K562 (cell line): Measurements from ENCODE around the gene CCNB1IP1. TPM values are rescaled to one million over a fixed set of nuclear protein-coding genes. Genes with fewer than 3 reads are reported as not detected.

Experiments
- C11orf30 ChIP-seq: fragments of 450-650 bp; IDR thresholded peaks from 2 replicates; pipeline ENCODE4 v1.6.1; 2016; ENCODE audit warnings: low read depth, mild to moderate bottlenecking
- EHMT2 ChIP-seq: fragments of 450-650 bp; IDR thresholded peaks from 2 replicates; pipeline ENCODE4 v1.6.1; 2018; ENCODE audit warnings: antibody characterized with exemption
- HNRNPK ChIP-seq: fragments of 200-400 bp; formaldehyde crosslinking; IDR thresholded peaks from one replicate; pipeline ENCODE4 v1.6.1; 2018; ENCODE audit warnings: mild to moderate bottlenecking, low read depth, low read length; ENCODE audit not compliant: poor library complexity, severe bottlenecking
- HOXB6 ChIP-seq: fragments of 250-450 bp; sonication (Bioruptor Pico); IDR thresholded peaks from 2 replicates; pipeline ENCODE4 v1.5.1; 2022; ENCODE audit warnings: mild to moderate bottlenecking, borderline replicate concordance
- MAFK ChIP-seq: IDR thresholded peaks from 2 replicates; pipeline ENCODE4 v1.6.1; 2011; ENCODE audit warnings: low read length, improper control_type of control experiment
- MEF2A ChIP-seq: IDR thresholded peaks from 2 replicates; pipeline ENCODE4 v1.6.1; 2011; ENCODE audit warnings: low read depth, mild to moderate bottlenecking, low read length, moderate library complexity; ENCODE audit not compliant: control insufficient read depth
- OTX1 ChIP-seq: fragments of 450-650 bp; formaldehyde crosslinking; IDR thresholded peaks from 2 replicates; pipeline ENCODE4 v1.4.0; 2022; ENCODE audit warnings: mild to moderate bottlenecking
- POLR2A ChIP-seq: fragments of 450-650 bp; conservative IDR thresholded peaks from 2 replicates; pipeline ENCODE4 v1.6.1; 2016
- PRMT5 ChIP-seq: sonication (generic); formaldehyde crosslinking; IDR thresholded peaks from 2 replicates; pipeline ENCODE4 v1.5.0; 2020; ENCODE audit warnings: missing genetic modification reagents
- SMAD1 ChIP-seq: fragments of 150-350 bp; IDR thresholded peaks from 2 replicates; pipeline ENCODE4 v1.6.1; 2014; ENCODE audit warnings: low read length, low read depth; ENCODE audit not compliant: partially characterized antibody
- TAL1 ChIP-seq: fragments of 450-650 bp; IDR thresholded peaks from 2 replicates; pipeline ENCODE4 v1.6.1; 2016; ENCODE audit warnings: mild to moderate bottlenecking
- TCF3 ChIP-seq: sonication (generic); formaldehyde crosslinking; IDR thresholded peaks from 2 replicates; pipeline ENCODE4 v1.4.0; 2020; ENCODE audit warnings: mild to moderate bottlenecking, missing genetic modification reagents
- TEAD4 ChIP-seq, 2 experiments: sonication (generic) in 1 of 2; formaldehyde crosslinking in 1 of 2; IDR thresholded peaks; 2 replicates each; pipeline versions ENCODE4 v1.6.1 to v1.8.0; 2012 to 2022; ENCODE audit warnings: borderline replicate concordance in 1 of 2, inconsistent platforms in 1 of 2, low read length in 1 of 2, mild to moderate bottlenecking in 1 of 2, missing genetic modification reagents in 1 of 2
- polyA plus RNA-seq, 8 experiments: library from polyadenylated mRNA; depleted of rRNA in 4 of 8; stranded (reverse) in 5 of 8; unstranded in 3 of 8; fragments of >200 nt; fragmentation: Nextera tagmentation in 2 of 8; fragmentation: Illumina TruSeq in 1 of 8; extraction: Ambion mirVana in 2 of 8; extraction: Trizol in 1 of 8; gene quantifications; 2 replicates each; pipeline versions ENCODE4 v1.2.1 to v1.2.3, GENCODE V29; 2011 to 2014; ENCODE audit warnings: inconsistent platforms in 1 of 8, missing spikeins in 1 of 8
- total RNA-seq, 7 experiments: library from RNA; depleted of rRNA in 6 of 7; stranded (reverse); fragments of >200 nt in 6 of 7; fragmentation: Illumina TruSeq in 2 of 7; extraction: Trizol in 2 of 7; gene quantifications; 2 replicates each; pipeline versions ENCODE4 v1.2.1 to v1.2.3, GENCODE V29; 2011 to 2021; ENCODE audit warnings: low replicate concordance in 1 of 7
- TF ChIP-seq, protein P1 (sequence below): fragments of 450-650 bp; IDR thresholded peaks from one replicate; pipeline ENCODE4 v1.6.1; 2018; ENCODE audit warnings: mild to moderate bottlenecking, moderate library complexity; ENCODE audit not compliant: partially characterized antibody
- TF ChIP-seq, protein P2 (sequence below): fragments of 250-450 bp; sonication (Bioruptor Pico); IDR thresholded peaks from 2 replicates; pipeline ENCODE4 v1.5.0; 2020; ENCODE audit warnings: mild to moderate bottlenecking
- TF ChIP-seq, protein P3 (sequence below), 2 experiments: fragments of 150-350 bp in 1 of 2; IDR thresholded peaks; 2 replicates each; pipeline ENCODE4 v1.6.1; 2012 to 2016; ENCODE audit warnings: low read depth in 2 of 2, low read length in 2 of 2, mild to moderate bottlenecking in 1 of 2, moderate library complexity in 1 of 2
- TF ChIP-seq, protein P4 (sequence below): sonication (generic); formaldehyde crosslinking; IDR thresholded peaks from 2 replicates; pipeline ENCODE4 v1.8.0; 2023; ENCODE audit warnings: mild to moderate bottlenecking, missing genetic modification reagents

The CCNB1IP1 gene
- total and polyA plus RNA-seq, 9 of the 15 experiments (the other 6 are each of a cell fraction or from before 2014, with no cell fraction given) = 51.8 to 152 (median 81.0) TPM

DNA sequence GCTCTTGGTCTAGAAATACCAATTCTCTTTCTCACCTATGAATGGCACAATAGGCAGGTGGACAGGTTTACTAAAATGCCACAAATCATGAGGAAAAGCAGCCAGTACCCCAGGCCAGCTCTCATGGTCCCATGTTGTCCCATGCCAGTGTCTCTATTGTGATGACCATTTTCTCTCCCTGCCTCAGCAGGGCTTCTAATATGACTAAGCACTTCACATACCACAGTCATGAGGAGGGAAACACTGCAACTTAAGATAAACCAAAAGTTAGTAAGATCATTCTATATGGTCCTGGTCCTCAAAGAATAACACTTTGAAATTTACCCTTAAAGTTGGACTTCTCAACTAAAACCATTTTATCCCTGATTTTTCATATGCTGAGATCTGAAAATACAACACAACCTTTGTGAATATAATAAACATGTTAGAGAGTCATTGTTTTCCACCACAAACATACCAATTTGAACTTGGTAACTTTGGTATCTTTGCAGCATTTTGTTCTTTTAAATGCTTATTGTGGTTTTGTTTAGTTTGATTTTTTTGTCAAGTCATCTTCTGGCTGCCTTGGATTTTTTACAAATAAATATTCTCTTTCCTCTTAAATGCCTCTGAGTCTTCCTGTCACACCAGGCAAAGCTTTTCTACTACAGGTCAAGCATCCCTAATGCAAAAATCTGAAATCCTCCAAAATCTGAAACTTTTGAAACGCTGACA is 30.9 kb downstream of the CCNB1IP1 start (continued):
- TF ChIP-seq MAFK = peak; percentile 74
- no peak for TF ChIP-seq OTX1 (CRISPR knock-in tag)
- no peak for TF ChIP-seq PRMT5 (CRISPR knock-in tag)
- TF ChIP-seq C11orf30 = peak; percentile 84
- no peak for TF ChIP-seq HNRNPK
- TF ChIP-seq TCF3 (CRISPR knock-in tag) = peak; percentile 58
- TF ChIP-seq, protein P1, sequence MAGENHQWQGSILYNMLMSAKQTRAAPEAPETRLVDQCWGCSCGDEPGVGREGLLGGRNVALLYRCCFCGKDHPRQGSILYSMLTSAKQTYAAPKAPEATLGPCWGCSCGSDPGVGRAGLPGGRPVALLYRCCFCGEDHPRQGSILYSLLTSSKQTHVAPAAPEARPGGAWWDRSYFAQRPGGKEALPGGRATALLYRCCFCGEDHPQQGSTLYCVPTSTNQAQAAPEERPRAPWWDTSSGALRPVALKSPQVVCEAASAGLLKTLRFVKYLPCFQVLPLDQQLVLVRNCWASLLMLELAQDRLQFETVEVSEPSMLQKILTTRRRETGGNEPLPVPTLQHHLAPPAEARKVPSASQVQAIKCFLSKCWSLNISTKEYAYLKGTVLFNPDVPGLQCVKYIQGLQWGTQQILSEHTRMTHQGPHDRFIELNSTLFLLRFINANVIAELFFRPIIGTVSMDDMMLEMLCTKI = no peak
- TF ChIP-seq TAL1 = no peak
- peak; percentile 50 for TF ChIP-seq TEAD4 (IDR thresholded peaks at IDR 0.05; ENCODE audit: low read length)
- TF ChIP-seq TEAD4 (CRISPR knock-in tag; IDR thresholded peaks at IDR 0.05; ENCODE audit: borderline replicate concordance) = no peak
- TF ChIP-seq, protein P2, sequence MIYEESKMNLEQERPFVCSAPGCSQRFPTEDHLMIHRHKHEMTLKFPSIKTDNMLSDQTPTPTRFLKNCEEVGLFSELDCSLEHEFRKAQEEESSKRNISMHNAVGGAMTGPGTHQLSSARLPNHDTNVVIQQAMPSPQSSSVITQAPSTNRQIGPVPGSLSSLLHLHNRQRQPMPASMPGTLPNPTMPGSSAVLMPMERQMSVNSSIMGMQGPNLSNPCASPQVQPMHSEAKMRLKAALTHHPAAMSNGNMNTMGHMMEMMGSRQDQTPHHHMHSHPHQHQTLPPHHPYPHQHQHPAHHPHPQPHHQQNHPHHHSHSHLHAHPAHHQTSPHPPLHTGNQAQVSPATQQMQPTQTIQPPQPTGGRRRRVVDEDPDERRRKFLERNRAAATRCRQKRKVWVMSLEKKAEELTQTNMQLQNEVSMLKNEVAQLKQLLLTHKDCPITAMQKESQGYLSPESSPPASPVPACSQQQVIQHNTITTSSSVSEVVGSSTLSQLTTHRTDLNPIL (CRISPR knock-in tag) = no peak
- TF ChIP-seq SMAD1 = no peak
- TF ChIP-seq HOXB6 (CRISPR knock-in tag) = no peak
- TF ChIP-seq, protein P3, sequence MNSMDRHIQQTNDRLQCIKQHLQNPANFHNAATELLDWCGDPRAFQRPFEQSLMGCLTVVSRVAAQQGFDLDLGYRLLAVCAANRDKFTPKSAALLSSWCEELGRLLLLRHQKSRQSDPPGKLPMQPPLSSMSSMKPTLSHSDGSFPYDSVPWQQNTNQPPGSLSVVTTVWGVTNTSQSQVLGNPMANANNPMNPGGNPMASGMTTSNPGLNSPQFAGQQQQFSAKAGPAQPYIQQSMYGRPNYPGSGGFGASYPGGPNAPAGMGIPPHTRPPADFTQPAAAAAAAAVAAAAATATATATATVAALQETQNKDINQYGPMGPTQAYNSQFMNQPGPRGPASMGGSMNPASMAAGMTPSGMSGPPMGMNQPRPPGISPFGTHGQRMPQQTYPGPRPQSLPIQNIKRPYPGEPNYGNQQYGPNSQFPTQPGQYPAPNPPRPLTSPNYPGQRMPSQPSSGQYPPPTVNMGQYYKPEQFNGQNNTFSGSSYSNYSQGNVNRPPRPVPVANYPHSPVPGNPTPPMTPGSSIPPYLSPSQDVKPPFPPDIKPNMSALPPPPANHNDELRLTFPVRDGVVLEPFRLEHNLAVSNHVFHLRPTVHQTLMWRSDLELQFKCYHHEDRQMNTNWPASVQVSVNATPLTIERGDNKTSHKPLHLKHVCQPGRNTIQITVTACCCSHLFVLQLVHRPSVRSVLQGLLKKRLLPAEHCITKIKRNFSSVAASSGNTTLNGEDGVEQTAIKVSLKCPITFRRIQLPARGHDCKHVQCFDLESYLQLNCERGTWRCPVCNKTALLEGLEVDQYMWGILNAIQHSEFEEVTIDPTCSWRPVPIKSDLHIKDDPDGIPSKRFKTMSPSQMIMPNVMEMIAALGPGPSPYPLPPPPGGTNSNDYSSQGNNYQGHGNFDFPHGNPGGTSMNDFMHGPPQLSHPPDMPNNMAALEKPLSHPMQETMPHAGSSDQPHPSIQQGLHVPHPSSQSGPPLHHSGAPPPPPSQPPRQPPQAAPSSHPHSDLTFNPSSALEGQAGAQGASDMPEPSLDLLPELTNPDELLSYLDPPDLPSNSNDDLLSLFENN (IDR thresholded peaks at IDR 0.05; ENCODE audit: low read depth in 2 of 2, low read length in 2 of 2) = no peak
- TF ChIP-seq, protein P4, sequence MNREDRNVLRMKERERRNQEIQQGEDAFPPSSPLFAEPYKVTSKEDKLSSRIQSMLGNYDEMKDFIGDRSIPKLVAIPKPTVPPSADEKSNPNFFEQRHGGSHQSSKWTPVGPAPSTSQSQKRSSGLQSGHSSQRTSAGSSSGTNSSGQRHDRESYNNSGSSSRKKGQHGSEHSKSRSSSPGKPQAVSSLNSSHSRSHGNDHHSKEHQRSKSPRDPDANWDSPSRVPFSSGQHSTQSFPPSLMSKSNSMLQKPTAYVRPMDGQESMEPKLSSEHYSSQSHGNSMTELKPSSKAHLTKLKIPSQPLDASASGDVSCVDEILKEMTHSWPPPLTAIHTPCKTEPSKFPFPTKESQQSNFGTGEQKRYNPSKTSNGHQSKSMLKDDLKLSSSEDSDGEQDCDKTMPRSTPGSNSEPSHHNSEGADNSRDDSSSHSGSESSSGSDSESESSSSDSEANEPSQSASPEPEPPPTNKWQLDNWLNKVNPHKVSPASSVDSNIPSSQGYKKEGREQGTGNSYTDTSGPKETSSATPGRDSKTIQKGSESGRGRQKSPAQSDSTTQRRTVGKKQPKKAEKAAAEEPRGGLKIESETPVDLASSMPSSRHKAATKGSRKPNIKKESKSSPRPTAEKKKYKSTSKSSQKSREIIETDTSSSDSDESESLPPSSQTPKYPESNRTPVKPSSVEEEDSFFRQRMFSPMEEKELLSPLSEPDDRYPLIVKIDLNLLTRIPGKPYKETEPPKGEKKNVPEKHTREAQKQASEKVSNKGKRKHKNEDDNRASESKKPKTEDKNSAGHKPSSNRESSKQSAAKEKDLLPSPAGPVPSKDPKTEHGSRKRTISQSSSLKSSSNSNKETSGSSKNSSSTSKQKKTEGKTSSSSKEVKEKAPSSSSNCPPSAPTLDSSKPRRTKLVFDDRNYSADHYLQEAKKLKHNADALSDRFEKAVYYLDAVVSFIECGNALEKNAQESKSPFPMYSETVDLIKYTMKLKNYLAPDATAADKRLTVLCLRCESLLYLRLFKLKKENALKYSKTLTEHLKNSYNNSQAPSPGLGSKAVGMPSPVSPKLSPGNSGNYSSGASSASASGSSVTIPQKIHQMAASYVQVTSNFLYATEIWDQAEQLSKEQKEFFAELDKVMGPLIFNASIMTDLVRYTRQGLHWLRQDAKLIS (CRISPR knock-in tag) = no peak
- TF ChIP-seq EHMT2 = 0 out of 2 replicates have a peak, but pooled peaks have one; percentile 32
- no peak for TF ChIP-seq POLR2A
- TF ChIP-seq MEF2A = no peak
